HG03159 (cell line): ENCODE data around the gene CCNYL1.
"Not testable (repeated sequence)": the region's sequence is repeated elsewhere in the genome, so short reads cannot be mapped to it uniquely, and the experiment has no call there.

ENCODE experiments used
- ATAC-seq: cut with Tn5 transposase; IDR thresholded peaks from one replicate; pipeline ENCODE4 v1.9.1; 2021; ENCODE audit warnings: mild to moderate bottlenecking, moderate library complexity; ENCODE audit not compliant: unreplicated experiment

Gene CCNYL1

GRCh38 chr2:207734264-207734635 lies 22.8 kb downstream of the CCNYL1 start:
- no peak for ATAC-seq

GRCh38 chr2:207734636-207735512 lies 23.4 kb downstream of the CCNYL1 start:
- no peak for ATAC-seq

GRCh38 chr2:207735513-207735859 lies 24.0 kb downstream of the CCNYL1 start:
- not testable (repeated sequence) for ATAC-seq

GRCh38 chr2:207743514-207743913 lies 32.1 kb downstream of the CCNYL1 start:
- no peak for ATAC-seq

- no peak for ATAC-seq
These were observed 32.6 kb downstream of the CCNYL1 start for GRCh38 chr2:207744050-207744449.

GRCh38 chr2:207744451-207744850 lies 33.0 kb downstream of the CCNYL1 start:
- ATAC-seq = no peak

- peak; percentile 93 for ATAC-seq
These were observed 34.7 kb downstream of the CCNYL1 start for GRCh38 chr2:207746131-207746530.

- no peak for ATAC-seq
These were observed 36.5 kb downstream of the CCNYL1 start for GRCh38 chr2:207747653-207748560.

GRCh38 chr2:207748993-207749392 lies 37.6 kb downstream of the CCNYL1 start:
- no peak for ATAC-seq

- no peak for ATAC-seq
These were observed 38.4 kb downstream of the CCNYL1 start for GRCh38 chr2:207749873-207750272.

GRCh38 chr2:207750345-207750744 lies 38.9 kb downstream of the CCNYL1 start:
- ATAC-seq = no peak

- ATAC-seq = no peak
These were observed 39.4 kb downstream of the CCNYL1 start for GRCh38 chr2:207750876-207751275.

- ATAC-seq = not testable (repeated sequence)
These were observed 42.2 kb downstream of the CCNYL1 start for GRCh38 chr2:207753688-207754087.

- ATAC-seq = no peak
These were observed 43.3 kb downstream of the CCNYL1 start for GRCh38 chr2:207754498-207755383.

- ATAC-seq = no peak
These were observed 46.6 kb downstream of the CCNYL1 start for GRCh38 chr2:207758025-207758424.

GRCh38 chr2:207759890-207760289 lies 48.5 kb downstream of the CCNYL1 start:
- ATAC-seq = no peak

GRCh38 chr2:207760453-207760852 lies 49.0 kb downstream of the CCNYL1 start:
- ATAC-seq = no peak

GRCh38 chr2:207761426-207761825 lies 50.0 kb downstream of the CCNYL1 start:
- ATAC-seq = not testable (repeated sequence)

- no peak for ATAC-seq
These were observed 50.7 kb downstream of the CCNYL1 start for GRCh38 chr2:207762146-207762545.

GRCh38 chr2:207763303-207763917 lies 52.0 kb downstream of the CCNYL1 start:
- ATAC-seq = no peak
